ENCODE measurements around the gene CCM2.

CCM2 gene

DNA sequence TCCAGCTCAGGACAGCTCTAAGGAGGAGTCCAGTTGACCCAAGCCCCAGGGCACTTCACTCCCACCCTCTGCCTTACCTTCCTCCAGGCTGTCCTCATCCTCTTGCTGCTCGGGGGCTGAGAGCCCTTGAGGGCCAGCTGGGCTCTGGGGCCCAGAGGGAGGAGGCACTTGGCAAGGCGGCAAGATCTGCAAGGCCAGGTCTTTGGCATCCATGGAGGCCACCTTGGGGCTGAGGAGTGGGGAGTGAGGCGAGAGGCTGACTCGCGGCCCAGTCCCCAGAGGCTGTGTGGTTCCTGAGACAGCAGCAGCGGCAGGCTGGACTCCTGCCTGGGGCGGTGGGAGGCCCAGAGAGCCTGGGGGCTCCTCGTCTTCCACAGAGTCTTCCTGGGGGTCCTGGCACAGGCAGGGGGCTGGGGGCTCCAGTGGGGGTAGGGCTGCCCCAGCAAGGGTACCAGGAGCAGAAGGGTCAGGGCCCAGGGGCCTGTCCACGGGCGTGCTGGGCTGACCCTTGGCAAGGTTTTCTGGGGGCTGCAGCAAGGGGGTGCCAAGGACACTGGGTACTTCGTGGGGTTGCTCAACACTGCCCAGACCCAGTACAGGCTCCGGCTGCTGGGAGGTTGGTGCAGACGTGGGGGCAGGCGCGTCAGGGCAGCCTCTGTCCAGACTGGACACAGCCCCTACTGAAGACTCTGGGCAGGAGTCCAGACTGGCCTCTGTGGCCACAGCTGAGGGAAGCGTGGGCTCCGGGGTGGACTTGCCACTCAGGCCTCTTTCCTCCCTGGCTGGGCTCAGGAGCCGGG, 82.2 kb downstream of the CCM2 start:
- no peak for DNase-seq (ENCODE audit: low read depth)

DNA sequence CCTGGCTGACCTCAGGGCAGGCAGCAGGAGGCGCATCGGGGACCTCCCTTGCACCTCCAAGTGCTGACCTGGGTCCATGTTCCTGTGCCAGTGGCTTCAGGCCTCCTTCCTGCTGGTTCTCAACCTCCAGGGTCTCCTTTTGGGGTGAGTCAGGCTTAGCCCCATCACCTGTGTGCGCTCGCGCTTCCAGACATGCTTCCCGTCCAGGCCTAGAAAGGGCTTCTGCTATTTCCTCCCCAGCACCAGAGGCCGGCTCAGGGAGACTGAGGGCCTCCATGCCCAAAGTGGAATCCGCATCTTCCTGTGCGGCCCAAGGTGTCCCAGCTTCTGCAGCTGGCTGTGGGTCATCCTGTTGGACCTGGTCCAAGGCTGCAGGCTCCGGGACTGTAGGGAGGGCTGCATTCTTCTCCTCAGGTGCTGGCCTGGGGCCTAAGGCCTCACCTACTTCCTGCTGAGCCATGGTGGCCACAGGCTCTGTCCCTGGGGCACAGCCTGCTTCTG, 82.9 kb downstream of the CCM2 start:
- DNase-seq (ENCODE audit: low read depth) = no peak

DNA sequence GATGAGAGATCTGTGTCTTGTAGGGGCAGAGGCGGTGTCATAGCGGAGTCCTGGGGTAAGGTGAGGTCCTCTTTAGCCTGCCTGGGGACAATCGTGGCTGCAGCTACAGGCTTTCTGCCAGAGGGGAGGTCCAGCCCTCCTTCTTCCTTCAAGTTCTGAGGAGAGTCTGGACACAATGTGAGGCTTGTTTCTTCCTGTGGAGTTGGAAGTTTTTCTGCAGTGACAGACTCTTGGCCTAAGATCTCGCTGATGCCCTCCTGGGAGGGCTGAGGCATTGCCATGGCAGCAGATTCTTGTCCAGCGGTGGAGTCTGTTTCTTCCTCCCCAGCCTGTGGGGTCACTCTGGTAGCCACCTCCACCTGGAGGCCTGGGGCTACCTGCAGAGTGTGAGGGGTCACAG, 84.3 kb downstream of the CCM2 start:
- no peak for DNase-seq (ENCODE audit: low read depth)

DNA sequence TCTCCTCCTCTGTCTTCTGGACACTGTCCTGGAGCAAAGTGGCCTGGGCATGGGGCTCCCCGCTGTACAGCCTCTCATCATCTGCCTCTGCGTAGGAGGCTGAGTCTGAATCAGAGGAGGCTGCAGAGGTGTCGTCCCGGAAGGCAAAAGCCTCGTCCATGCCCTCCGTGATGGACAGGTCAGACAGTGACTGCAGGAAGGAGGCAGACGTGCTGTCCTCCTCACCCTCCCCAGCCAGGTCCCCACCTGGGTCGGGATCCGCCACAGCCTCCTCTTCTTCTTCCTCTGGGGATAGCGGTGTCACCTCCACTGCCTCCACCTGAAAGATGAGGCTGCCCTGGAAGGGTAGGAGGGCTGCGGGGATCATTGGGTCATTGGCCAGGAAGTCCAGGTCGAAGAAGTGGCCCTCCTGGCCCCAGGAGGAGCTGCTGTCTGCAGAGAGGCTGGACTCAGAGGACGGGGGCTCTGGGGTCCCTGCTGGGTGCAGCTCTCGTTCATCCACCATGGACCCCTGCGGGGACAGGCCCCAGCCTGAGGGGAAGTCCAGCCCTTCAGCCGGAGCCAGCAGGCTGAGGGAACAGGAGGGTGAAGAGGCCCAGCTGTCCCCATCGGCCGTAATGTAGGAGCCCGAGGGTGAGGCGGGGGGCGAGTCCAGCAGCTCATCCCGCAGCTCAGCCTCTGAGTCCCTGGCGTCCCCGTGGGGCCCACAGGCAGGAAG, 85.1 kb downstream of the CCM2 start:
- no peak for DNase-seq (ENCODE audit: low read depth)

DNA sequence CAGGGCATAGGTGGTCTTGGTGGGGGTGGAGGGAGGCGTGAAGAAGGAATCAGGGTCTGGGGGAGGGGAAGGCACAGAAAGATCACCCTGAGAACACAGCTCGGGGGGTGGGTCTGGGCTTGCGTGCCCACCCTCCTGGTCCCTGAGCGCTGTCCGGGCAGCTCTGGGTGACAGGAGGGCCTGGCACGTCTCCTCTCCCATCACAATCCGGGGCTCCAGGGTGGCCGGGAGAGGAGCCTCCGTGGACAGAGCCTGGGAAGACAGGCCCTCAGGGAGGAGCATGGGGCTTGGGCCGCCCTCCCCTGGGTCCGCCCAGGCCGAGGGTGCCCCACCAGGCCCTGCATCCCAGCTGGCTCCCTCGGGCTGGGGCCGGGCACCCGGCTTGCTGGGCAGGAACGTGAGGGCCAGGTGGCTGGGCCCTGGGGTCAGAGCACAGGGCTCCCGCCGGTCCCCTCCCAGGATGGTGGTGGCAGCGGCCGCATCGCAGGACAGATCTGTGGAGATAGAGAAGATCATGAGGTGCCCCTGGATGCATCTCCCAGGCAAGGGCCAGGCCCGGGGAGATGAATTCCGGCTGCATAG, 85.7 kb downstream of the CCM2 start:
- DNase-seq (ENCODE audit: low read depth) = no peak

DNA sequence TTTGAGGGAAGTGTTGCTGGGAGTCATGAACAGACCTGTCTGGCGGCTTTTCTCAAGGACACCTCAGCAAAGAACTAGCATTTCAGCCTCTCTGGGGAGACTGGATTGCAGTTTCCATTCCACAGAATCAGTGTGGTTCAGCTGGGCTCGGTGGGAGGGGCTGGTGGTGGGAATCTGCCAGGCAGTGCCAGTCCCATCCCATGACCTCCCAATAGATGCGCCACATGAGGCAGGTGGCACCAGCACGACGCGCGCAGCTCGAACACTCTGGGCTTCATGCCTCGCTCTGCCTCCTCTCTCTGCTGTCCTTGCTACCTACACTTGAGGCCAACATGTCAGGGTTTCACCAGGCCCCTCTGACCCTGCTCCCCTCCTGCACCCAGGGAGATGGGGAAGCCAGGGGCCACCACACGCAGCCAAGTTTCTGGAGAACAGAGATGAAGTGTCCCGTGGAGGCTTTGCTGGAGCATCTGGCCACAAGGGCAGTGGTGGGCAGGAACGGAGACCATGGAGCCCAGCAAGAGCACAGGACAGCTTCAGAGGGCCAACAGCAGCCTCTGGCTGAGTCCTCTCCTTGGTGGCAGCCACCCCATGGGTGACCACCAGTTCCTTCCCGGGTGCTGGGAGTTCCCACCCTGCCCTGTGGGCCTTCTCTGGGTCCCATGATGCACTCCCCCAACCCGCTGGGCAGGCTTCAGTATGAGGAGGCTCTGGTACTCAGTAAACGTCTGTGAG, 86.5 kb downstream of the CCM2 start:
- DNase-seq (ENCODE audit: low read depth) = no peak

DNA sequence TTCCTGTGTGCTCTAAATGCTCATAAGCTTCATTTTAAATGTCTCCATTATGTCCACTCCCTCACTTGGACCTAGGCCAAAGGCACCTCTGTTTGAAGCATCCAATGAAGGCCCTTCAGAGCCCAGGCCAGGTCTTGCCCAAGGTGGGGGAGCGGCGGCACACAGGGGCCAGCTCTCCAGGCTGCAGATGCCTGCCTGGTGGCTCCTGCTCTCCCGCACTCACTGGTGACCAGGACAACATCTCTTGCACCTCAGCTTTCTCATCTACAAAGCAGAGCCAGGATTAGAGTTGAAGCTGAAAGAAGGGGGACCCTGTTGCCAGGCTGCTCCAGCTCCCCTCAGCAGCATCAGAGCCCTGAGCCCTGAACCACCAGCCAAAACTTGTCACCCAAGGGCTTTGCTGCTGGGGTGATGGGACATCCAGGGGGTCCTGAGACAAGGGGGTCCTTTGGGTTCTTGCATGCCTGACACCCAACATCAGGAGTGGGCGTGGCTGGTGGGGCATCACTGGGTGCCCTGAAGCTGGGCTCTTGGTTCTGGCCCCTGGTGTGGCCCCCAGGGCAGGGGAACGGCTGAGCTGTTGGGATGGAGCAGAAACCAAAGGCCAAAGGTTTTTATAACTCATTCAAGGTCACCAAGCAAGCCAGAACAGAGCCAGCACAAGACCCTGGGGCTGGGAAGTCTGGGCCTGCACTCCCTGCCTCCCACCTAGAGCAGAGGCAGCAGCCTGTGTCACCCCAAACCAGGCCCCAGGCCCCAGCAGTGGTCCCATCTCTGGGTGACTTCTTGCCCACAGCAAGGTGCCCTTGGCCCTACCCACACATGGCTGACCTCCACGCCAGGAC, 87.5 kb downstream of the CCM2 start:
- DNase-seq (ENCODE audit: low read depth) = no peak

DNA sequence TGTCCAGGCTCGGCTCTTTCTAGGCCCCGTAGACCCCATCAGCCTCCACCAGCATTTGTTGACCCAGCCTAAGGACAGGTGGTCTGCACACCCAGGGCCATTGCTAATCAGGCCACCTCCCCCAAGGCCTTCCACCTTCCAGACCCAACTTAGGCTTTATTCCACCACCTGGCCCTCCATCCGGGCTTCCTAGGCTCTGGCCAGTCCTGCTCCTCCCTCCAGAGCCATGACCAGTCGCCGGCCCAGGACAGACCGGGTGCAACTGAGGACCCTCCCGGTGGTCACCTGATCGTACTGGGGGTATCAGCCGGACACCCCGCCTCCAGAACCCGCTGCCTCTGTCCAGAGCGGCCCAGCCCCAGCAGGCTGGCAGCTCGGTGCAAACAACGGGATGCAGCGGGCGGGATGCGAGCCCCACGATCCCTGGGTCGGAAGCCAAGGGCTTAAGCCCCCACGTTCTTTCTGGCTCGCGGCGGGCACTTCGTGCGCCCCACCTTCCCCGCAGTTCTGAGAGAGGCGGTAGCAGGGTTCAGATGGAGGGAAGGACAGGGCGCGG, 88.2 kb downstream of the CCM2 start:
- no peak for DNase-seq (ENCODE audit: low read depth)

DNA sequence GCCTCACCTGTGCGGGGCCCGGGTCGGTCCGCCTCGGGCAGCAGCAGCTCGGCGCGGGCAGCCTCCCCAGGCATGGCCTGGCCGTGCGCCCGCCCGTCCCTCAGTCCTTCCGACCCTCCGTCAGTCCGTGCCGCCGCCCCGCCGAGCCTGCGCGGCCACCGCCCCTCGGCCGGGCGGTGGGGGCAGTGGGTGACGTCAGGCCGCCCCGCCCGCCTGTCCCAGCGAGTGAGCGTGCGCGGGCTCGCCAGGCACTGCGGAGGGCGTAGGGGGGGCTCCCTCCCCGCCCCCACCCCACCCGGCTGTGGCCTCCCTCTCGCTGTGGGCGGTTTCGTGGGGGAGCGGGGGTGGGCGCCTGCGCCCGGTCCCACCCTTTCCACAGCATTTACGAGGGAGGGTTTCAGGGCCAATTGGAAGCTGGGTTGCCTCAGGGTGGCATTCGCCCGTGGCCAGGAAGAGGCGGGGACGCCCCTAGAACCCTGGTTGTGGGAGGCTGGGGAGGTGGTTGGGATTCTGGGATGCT, 88.9 kb downstream of the CCM2 start, which contains the start of gene NACAD:
NACAD (minus strand) TSS at position 149 of the 520 bp plus-strand sequence; CDS start at position 74, 75 bp downstream.
- DNase-seq (ENCODE audit: low read depth) = no peak

DNA sequence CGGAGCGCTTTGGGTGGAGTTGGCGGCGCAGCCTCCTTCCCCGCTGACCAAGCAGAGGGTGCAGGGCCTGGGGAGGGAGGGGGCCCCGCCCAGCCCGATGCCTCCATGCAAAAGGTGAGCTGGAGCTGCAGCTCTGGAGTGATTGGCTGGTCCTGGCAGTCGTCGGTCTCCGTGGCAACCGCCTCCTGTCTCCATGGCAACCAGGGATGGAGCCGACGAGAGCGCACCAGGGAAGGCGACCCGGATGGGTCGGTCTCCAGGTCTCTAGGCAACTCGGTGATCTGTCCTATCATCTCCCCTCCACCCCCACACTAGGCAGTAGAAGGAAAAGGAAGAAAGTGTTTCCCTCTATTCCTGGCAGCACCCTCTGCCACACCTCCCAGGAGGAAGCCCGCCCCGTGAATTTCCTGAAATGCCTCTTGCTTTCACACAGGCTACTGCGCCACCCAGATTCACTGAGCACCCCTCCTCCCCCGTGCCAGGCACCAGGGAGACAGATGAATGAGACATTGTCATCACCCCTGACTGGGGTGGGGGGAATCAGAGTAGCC, 89.4 kb downstream of the CCM2 start:
- DNase-seq (ENCODE audit: low read depth) = no peak

DNA sequence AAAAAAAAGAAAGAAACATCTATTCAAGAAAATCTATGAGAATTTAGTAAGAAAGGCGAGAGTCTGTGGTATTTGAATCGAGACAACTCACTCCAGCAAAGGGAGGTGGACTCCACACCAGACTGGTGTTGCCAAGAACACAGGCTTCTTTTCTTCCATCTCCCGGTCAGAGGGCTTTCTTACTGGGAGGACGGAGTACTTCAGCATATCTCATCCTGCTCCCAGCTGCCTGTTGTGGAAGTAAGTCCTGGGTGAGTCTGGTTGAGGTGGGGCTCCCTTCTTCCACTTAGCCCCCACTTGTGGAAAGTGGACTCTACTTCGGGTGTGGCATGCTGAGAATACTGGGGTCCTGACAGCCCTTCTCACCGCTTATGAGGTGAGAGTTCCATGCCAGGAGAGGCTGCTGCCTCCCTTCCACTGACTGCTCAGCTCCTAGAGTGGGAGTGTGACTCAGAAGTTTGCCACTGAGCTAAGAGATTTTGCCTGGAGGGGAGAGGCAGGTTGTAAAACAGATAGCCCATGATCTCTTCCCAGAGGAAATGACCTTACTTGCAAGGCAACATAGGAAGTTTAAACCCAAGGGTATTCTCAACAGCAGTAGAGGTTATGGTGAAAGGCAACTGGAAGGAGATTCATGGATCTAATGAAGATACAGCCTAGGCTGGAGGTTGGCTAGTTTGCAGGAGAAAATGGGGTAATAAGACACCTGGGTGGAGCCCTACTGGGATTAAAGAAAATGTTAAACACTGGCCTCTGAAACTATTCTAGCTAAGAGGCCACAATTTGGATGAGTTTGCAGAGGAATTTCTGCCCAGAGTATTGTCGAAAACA, 92.3 kb downstream of the CCM2 start:
- no peak for DNase-seq (ENCODE audit: low read depth)

DNA sequence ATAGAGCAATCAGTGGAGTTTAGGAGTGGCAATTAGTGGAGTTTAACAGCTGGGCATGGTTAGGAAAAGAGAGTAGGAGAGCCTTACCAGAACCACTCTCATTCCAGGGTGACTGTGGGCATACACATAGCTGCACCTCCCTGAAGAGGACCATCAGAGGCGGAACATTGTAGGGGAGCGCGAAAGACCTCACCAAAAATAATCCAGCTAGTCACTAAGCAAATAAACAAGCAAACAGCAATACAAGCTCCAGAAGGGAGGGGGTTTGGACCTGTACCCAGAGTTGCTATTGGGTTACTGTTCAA, 92.9 kb downstream of the CCM2 start:
- no peak for DNase-seq (ENCODE audit: low read depth)

DNA sequence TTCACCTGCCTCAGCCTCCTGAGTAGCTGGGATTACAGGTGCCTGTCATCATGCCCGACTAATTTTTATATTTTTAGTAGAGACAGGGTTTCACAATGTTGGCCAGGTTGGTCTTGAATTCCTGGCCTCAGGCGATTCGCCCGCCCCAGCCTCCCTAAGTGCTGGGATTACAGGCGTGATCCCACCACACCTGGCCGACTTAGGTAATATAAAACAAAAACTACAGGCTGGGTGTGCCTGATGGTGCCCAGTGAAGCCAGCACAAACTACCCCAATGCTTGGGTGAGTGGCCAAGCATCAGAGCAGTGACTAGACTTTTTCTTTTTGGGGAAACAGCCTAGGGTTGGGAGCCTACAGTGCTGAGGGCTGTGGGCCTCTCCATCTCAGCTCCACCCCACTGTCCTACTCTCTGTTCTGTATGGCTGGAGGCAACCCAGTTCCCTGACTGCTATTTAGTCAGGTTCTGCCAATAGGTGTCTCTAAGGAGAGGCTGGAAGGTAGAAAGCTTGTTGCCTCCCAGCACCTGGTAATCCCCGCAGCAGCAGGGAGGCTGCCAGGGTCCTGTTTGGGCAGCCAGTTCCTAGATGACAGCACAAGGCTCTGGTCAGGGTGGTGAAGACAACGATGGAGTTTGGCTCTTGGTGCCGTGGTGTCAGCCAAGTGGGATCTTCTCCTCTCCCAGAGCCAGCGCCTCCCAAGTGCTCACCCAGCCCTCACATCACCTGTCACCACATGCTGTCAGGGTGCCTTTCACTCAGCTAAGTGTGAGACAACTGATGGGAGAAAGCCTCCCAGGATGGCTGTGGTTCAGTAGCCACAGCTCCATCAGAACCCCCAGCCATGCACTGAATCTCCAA, 99.2 kb downstream of the CCM2 start:
- DNase-seq (ENCODE audit: low read depth) = no peak

DNA sequence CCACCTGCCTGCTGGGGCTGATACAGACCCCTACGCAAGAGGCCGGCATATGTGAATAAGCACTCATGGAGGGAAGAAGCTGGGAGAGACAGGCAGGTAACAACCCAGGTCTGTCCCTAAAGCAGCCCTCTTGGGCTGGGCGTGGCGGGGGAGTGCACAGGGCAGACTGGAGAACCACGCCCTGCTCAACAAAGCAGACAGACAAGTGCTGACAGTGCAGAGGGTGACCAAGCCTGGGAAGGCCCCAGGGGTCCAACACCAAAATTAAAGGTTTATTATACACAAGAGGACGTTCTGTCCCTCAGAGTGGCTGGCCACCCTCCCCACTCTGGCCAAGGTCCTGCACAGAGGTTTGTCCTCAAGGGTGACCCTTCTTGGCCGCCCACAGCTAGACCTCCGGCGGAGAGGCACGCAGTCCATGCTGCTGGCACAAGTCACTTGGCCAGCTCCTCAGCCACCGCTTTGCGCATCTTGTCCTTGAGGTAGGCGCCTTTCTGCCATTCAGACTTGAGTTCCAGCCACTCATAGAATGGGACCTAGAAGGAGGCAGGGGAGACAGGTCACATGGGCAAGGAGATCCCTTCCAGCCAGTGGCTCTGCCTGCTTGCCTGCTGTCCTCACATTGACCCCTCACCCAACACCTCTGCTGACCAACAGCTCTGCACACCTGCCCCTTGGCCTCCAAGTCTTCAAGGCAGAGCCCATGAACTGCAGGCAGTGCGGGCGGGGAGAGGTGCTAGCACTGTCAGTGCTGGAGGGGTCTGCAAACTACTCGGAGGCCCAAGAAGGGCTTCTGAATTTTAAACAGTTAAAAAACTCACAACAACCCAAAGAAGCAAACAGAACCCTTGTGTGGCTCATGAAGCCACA, 100.1 kb downstream of the CCM2 start:
- no peak for DNase-seq (ENCODE audit: low read depth)

DNA sequence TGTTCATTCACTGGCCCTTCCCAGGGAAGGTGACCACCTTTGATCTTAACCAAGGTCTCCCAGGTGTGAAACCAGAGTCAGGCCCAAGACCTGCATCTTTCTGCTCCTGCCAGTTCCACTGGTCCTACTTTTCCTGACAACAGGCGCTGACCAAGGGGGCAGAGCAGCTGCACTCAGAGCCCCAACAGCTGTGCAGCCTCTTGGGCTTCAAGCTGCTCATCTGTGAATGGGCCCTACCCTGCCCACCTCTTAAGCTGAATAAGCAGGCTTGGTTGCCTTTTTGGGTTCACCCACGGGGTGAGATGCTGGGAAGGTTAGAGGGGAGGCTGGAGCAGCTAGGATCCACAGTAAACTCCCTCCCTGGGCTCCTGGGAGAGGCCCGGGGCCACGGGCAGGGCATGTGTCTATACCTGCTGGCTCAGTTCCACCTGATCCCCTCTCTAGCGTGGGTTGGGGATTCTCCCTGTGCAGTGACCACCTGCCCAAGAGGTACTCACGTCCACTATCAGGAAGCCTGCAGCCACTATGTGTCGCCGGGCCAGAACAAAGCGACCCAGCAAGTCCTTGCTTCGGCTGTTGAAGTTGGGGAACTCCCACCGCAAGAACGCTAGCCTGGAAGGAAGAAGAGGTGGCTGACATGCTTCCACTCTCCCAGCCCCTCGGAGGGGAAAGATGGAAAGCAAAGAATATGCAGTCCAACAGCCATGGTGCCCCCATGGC, 100.9 kb downstream of the CCM2 start:
- no peak for DNase-seq (ENCODE audit: low read depth)

DNA sequence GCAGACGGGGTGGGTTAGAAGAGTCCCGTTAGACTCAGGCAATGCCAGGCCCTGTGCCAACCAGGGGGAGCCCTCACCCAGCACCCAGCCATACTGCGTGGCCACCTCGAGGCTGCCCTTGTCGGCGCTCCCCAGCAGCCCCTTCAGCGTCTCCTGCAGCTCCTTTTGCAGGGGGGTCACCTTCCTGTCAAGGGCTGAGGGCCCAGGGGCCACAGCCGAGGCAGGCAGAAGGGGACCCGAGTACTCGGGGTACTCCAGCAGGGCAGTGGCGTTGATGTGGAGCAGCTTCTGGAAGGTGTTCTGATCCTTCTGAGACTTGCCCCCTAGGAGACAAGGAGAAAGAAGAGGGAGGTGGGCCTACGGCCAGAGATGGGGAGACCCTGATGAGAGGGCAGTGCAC, 101.7 kb downstream of the CCM2 start:
- no peak for DNase-seq (ENCODE audit: low read depth)
